Measurements from ENCODE around the gene DOK7.

- TF ChIP-seq POLR2A (IDR thresholded peaks at IDR 0.05), result no peak
- TF ChIP-seq, protein P1, sequence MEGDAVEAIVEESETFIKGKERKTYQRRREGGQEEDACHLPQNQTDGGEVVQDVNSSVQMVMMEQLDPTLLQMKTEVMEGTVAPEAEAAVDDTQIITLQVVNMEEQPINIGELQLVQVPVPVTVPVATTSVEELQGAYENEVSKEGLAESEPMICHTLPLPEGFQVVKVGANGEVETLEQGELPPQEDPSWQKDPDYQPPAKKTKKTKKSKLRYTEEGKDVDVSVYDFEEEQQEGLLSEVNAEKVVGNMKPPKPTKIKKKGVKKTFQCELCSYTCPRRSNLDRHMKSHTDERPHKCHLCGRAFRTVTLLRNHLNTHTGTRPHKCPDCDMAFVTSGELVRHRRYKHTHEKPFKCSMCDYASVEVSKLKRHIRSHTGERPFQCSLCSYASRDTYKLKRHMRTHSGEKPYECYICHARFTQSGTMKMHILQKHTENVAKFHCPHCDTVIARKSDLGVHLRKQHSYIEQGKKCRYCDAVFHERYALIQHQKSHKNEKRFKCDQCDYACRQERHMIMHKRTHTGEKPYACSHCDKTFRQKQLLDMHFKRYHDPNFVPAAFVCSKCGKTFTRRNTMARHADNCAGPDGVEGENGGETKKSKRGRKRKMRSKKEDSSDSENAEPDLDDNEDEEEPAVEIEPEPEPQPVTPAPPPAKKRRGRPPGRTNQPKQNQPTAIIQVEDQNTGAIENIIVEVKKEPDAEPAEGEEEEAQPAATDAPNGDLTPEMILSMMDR (IDR thresholded peaks at IDR 0.05 in 4 of 5, conservative IDR thresholded peaks at IDR 0.05 in 1 of 5), result no peak
Measured at GRCh38 chr4:3444351-3445110, 18.6 kb upstream of the DOK7 start.
